Fibroblast of skin of scalp (primary cell): Measurements from ENCODE around the gene ZNF688.
A peak's percentile ranks its signal among the peaks of the same experiment; 100 is the strongest.
"Not testable (repeated sequence)": the region's sequence is repeated elsewhere in the genome, so short reads cannot be mapped to it uniquely, and the experiment has no call there.

Experiments used
- DNase-seq: peaks from one replicate; pipeline ENCODE4 v3.0.0-alpha.2; 2013

The ZNF688 gene

GRCh38 chr16:30556125-30556473 is 15.4 kb downstream of the ZNF688 start:
- DNase-seq = no peak

GRCh38 chr16:30555315-30556124 is 16.0 kb downstream of the ZNF688 start:
- DNase-seq = no peak

GRCh38 chr16:30554557-30555314 is 16.8 kb downstream of the ZNF688 start:
- no peak for DNase-seq

- DNase-seq = no peak
Measured at GRCh38 chr16:30553393-30553899, 18.1 kb downstream of the ZNF688 start.

GRCh38 chr16:30552956-30553355 is 18.6 kb downstream of the ZNF688 start:
- no peak for DNase-seq

- no peak for DNase-seq
Measured at GRCh38 chr16:30551781-30552180, 19.7 kb downstream of the ZNF688 start.

GRCh38 chr16:30548416-30549253 is 22.9 kb downstream of the ZNF688 start:
- no peak for DNase-seq

DNA sequence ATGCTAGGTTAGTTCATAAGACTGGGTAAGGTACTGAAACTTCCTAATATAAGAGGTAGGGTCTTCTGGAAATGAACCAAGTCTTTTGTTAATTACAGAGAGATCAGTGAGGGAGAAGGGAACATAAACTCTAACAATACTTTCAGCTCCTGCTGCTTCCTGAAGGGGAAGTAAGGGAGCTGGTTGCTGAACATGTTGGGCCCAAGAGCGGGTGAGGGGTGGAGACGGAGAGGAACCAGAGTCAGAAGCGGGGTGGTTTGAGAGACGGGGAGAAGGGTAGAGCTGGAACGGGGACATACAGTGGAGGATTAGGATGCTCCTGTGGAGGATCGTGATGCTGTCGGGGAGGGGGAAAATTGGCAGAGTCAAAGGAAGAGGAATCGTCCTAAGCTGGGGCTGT is 25.4 kb downstream of the ZNF688 start:
- DNase-seq = no peak

GRCh38 chr16:30543067-30543466 is 28.4 kb downstream of the ZNF688 start:
- DNase-seq = no peak

GRCh38 chr16:30541502-30542329 is 29.8 kb downstream of the ZNF688 start:
- DNase-seq = peak; percentile 57

DNA sequence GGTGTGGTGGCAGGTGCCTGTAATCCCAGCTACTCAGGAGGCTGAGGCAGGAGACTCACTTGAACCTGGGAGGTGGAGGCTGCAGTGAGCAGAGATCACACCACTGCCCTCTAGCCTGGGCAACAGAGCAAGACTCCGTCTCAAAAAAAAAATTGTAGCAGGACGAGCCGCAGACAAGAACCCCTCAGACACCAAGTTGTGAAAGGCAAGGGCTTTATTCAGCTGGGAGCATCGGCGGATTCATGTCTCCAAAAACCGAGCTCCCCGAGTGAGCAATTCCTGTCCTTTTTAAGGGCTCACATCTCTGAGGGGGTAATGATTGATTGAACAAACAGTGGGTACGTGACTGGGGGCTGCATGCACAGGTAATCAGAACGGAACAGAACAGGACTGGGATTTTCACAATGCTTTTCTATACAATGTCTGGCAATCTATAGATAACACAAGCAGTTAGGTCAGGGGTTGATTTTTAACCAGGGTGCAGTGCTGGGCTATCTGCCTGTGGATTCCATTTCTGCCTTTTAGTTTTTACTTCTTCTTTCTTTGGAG is 30.5 kb downstream of the ZNF688 start:
- not testable (repeated sequence) for DNase-seq

DNA sequence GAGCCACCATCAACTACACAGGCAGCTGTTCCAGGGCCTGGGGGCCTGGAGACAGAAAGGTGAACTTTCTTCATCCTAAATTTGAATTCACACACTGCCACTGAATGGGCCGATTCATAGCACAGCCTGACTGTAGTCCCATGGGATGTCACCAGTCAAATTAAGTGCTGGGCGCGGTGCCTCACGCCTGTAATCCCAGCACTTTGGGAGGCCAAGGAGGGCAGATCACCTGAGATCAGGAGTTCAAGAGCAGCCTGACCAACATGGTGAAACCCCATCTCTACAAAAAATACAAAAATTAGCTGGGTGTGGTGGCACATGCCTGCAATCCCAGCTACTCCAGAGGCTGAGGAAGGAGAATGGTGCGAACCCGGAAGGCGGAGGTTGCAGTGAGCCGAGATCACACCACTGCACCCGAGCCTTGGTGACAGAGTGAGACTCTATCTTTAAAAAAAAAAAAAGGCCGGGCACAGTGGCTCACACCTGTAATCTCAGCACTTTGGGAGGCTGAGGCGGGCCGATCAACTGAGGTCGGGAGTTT is 31.5 kb downstream of the ZNF688 start:
- DNase-seq = not testable (repeated sequence)

- no peak for DNase-seq
Measured at GRCh38 chr16:30539000-30539964, 32.2 kb downstream of the ZNF688 start.

DNA sequence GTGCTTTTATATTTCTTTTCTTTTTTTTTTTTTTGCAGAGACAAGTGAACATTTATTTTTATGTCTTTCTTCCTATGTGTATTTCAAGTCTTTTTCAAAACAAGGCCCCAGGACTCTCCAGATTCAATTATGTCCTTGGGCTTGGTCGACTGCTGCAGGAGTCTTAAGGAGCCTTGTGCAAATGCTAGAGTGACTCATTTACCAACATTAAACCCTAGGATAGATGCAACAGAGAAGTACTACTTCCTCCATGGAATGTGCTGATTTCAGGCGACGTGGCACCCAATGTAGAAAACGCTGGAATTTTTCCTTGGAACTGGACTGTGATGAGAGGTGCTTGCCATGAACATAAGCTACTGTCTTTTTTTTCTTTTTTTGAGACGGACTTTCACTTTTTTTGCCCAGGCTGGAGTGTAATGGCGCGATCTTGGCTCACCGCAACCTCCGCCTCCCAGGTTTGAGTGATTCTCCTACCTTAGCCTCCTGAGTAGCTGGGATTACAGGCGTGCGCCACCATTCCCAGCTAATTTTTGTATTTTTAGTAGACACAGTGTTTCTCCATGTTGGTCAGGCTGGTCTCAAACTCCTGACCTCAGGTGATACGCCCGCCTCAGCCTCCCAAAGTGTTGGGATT is 35.0 kb downstream of the ZNF688 start:
- DNase-seq = not testable (repeated sequence)

- DNase-seq = peak; percentile 75
Measured at GRCh38 chr16:30535777-30536190, 35.7 kb downstream of the ZNF688 start.

GRCh38 chr16:30535106-30535776 is 36.3 kb downstream of the ZNF688 start:
- no peak for DNase-seq

- DNase-seq = peak; percentile 84
Measured at GRCh38 chr16:30534368-30535105, 37.0 kb downstream of the ZNF688 start, which contains the start of gene ZNF747. Gene ZNF747 (minus strand): TSS chr16:30534858. CDS start chr16:30534679, 179 bp downstream.
